Non-pigmented ciliary epithelial cell (primary cell): Measurements from ENCODE around the gene DOCK2.
"Not testable (repeated sequence)": the region's sequence is repeated elsewhere in the genome, so short reads cannot be mapped to it uniquely, and the experiment has no call there.

Experiments
- DNase-seq: peaks from one replicate; pipeline ENCODE4 v3.0.0-alpha.2; 2010; ENCODE audit warnings: low read depth

DOCK2 gene

DNA sequence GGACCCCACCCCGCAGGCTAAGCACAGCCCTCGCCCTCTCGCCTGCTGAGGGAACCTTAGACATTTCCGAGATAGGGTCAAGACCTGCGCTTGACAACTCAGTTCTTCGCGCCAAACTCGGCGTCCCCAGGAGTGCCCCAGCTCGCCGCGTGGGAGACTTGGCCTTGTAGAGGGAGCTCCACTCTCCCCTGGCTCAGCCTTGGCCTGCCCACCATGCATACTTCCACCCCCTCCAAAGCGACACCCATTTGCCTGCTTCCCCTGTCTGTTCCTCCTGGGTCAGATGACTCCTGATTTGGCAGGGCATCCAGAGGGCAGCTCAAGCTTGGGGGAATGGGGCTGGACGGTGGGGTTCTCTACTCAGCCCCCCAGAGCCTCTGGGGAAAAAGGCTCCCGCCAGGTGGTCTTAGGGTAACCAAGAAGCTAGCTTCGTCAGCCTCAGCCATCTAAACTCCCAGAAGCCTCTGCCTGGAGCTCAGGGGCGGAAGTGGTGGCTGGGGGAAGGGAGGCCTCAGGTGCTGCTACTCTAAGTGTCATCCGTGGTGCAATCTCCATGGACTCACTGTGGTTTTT is 560 bp downstream of the DOCK2 start:
- DNase-seq, result no peak

DNA sequence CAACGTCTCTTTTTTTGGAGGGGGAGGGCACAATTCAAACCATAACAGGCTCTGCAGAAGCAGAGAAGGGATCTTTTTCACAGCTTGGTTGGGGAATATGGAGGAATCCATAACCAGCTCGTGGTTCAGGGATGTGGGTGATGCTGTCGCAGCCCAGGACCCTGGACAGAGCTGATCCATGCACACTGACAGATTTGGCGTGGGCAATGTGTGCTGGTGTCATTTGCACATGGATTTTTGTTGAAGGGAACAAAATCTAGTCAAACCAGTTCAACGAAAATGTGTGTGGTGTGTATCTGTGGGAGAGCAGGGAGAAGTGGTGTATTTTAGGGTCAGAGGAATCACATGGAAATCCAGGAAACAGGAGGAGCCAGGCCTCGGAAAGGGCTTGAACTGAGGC is 4.2 kb downstream of the DOCK2 start:
- DNase-seq, result no peak

DNA sequence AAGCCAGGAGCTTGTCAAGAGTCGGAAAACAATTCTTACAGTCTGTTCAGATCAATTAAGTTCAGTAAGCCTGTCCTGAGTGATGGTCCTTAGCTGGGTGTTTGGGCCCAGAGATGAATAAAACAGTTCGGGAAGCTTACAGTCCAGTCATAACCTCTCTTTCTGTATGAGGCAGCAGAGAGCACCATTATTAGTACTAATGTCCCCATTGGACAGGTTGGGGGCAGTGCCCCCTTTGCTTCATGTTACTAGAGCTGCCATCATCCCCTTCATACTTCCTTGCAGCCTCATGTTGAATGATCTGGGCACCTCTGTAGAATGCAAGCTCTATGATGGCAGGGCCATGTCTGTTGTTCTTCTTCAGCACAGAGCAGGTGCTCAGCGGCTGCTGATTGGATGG is 9.8 kb downstream of the DOCK2 start:
- DNase-seq, result no peak

DNA sequence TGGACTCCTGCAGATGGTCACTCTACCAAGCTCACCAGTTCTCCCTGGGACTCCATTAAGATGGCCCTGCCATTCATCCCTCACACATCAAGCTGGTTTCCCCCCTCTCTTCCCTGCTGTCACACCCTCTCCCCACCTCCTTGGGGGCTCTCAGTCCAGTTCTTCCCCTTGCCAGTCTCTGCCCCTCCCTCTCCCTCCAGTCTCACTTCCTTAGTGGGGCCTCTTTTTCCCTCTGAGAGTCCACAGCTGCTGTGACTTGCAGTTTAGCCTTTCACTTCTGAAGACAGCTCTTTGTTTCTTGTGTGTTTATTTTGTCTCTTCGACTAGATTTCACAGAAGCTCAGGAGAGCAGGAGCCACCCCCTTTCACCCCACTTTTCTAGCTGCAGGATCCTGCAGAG is 10.5 kb downstream of the DOCK2 start:
- DNase-seq, result no peak

DNA sequence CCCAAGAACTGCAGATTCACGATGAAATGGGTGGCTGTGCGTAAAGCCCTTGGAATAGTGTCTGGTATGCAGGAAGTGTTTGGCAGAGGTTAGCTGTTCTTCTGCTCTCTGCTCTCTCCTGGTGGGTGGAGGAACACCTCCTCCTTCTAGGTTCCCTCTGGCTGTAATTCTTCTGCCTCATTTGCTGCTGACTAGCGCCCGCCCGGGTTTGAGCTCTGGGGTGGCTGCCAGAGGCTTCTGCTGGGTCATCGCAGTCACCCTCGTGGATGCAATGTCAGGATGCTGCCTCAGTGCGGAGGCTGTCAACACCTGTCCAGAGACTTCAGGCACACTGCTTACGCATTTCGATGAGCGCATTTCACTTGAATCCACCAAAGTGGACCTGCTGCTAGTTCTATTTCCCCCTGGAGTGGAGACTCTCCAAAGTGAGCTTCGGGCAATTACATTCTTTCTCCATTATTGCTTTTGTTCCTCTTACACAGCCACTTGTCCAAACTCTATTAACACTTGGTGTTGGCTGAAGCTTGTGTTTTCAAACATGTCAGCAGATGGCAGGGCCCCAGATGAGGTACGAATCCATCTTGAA is 11.7 kb downstream of the DOCK2 start:
- DNase-seq, result peak; percentile 69

DNA sequence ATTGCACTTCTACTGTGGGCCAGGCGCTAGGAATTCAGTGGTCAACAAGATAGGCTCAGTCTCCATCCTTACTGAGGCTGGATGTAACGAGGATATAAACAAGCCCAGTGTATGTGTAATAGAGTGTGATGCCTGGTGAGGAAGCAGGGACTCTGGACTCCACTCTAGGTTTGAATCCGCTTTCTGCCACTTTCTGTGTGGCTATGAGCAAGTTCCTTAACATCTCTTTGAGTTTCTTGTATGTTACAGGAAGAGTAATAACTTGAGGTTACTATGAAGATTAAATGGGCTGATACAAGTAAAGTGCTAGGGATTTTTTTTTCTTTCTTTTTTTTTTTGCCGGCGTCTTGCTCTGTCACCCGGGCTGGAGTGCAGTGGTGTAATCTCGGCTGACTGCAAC is 12.4 kb downstream of the DOCK2 start:
- no peak for DNase-seq

DNA sequence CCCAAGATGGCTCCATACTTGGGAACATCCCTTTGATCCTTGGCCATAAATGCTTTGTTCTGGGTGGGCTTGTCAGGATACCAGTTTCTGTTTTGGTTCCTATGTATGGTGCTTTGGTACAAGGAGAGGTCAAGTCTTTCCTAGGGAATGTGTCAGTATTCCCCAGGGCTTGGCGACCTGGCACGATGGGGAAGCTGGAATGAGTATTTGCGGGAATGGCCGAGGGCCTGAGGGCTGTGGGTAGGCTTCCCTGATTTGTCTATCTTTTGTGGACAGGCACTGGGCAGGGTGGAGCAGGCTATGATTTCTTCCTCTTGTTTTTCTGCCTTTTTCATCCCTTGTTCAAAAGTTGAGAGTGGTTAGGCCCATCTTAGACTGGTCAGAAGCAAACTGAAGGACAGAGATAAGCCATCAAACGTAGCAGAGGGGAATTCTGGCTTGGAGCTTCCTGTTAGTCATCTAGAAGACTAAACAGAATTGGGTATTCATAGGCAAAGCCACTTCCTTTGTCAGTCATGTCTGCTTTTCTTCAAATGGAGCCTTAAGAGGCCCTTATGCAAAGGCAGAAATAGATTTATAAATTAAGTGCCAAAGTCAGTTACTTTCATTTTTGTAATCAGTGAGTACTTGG is 13.7 kb downstream of the DOCK2 start:
- peak; percentile 85 for DNase-seq

DNA sequence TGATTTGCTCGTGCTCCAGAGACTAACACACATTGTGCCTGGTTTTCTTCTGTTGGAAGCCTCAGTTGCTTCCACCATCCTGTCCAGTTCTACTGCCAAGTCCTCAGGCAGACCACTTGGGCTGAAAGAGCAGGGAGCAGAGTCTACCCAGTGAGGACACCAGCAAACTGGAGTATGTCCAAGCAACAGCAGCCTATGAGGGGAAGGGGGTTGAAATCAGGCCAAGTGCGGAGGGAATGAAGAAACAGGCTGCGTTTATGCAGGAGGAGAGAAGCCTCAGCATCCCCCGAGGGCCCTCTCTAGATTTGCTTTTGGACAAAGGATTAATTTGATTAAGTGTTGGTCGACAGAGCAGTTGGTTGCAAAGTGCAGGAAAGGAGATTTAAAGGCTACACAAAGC is 14.5 kb downstream of the DOCK2 start:
- no peak for DNase-seq

DNA sequence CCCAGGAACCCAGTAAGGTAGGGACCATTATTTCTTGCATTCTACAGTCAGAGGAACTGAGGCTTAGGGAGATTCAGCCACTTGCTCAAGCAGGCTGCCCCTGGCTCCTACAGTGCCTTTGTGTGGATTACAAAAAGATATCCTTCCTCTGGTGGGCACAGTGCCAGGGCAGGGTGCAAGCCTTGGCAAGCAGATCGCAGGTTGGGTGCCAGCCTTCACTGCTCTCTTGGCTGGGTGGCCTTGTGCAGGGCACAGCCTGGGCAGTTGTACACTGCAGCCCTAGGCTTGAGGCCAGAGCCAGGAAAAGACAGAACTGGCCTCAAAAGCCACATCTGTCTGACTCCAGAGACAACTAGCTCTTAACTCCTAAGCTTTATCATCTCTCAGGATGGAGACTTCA is 15.0 kb downstream of the DOCK2 start:
- no peak for DNase-seq

DNA sequence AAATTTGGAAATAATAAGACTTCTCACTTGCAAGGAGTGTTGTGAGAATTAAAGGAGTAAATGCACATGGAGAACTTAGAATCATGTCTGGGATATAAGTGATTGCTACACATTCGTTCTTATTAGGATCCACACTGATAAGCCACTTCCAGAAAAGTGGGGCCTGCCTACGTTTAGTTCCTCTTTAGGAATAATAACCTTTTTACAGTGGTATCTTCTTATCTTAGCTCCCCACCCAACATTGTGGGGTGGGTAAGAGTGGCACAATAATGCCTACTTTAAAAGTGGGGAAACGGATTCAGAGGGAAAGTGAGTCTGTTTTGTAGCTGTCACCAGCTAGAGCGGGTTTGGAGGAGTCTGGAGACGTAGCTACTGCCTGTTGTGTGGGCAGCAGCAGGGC is 16.0 kb downstream of the DOCK2 start:
- no peak for DNase-seq

DNA sequence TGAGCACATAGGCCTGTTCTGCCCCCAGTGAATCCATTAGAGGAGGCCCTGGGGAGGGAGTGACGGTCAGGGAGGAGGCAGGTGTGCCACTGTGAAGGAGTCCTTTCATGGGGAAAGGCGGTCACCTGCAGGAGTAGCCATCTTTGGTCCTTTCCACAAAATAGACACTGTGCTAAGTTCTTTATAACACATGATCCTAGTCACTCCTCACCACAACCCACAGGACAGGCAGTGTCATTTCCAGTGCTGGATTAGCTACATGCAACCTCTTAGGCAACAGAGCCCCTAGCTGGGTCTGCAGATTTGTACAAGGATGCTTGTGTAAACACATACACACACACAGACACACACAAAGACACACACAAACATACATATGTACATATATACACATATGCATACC is 18.3 kb downstream of the DOCK2 start:
- DNase-seq, result no peak

DNA sequence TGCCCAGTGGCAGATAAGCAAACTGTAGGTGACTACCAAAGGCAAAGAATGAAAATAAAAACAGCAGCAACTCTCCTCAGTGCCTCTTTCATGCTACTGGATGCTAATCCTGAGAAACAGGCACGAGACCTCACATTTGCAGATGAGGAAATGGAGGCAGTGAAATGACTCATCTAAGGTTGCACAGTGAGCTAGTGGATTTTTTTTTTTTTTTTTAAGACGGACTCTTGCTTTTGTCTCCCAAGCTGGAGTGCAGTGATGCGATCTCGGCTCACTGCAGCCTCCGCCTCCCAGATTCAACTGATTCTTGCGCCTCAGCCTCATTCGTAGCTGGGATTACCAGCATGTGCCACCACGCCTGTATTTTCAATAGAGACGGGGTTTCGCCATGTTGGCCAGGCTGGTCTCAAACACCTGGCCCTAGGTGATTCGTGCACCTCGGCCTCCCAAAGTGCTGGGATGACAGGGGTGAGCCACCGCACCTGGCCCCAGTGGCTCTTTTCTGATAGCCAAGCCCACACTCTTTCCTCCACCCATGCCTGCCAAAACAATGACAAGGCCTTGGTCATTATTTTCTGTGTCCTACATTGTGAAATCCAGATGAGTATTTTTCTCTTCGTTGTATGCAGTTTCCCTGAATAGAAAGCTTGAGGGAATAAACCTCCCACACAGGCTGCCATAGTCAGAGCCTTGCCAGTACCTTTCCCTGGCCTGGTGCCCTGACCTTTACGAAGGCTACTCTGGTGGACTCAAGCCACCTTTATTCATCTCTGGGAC is 19.2 kb downstream of the DOCK2 start:
- DNase-seq, result peak; percentile 19

DNA sequence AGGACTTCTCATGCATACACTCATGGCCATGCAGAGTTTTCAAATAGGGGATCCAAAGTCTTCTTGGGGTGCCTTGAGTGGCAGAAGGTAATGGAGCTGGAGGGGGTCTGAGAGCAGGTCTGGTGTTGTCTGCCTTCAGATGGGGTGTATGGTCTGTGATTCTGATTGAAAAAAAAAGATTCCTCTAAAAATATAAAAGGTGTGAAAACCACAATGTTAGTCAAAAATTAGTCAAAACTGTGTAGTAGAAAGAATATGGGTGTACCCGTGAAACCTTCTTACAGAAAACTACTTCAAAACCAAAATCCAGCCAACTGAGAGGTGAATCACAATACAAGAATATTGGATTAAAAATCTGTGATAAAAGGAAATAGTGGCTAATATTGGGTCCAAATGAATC is 20.1 kb downstream of the DOCK2 start:
- DNase-seq, result no peak

DNA sequence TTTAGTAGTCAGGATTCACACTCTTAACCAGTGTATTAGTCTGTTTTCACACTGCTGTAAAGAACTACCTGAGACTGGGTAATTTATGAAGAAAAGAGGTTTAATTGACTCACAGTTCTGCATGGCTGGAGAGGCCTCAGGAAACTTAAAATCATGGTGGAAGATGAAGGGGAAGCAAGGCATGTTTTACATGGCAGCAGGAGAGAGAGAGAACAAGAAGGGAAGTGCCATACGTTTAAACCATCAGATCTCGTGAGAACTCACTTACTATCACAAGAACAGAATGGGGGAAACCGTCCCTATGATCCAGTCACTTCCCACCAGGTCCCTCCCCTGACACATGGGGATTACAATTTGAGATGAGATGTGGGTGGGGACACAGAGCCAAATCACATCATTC is 25.4 kb downstream of the DOCK2 start:
- not testable (repeated sequence) for DNase-seq

DNA sequence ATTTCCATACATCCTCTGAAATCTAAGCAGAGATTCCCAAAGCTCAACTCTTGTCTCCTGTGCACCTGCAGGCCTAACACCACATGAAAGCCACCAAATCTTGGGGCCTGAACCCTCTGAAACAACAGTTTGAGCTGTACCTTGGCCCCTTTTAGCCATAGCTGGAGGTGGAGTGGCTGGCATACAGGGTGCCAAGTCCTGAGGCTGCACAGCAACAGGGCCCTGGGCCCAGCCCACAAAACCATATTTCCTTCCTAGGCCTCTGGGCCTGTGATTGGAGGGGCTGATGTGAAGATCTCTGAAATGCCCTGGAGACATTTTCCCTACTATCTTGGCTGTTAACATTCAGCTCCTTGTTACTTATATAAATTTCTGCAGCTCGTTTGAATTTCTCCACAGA is 26.5 kb downstream of the DOCK2 start:
- no peak for DNase-seq

DNA sequence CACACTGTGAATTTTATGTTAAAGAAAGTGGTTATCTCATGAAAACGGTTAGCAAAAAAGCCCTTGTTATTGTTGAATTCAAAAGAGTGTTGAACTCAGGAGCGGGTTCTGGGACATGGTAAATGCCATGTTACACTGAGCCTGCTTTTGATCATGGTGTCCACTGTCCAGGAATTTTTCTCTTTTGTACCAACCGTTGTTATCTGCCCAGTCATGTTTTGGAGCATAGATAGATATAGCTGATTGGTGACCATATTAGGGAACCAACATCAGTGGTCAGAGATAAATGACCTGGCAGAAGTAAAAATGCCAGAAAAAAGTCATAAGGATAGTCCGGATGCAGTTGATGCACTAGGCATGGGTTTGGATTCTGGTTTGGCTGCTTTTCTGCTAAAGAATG is 29.3 kb downstream of the DOCK2 start:
- no peak for DNase-seq

DNA sequence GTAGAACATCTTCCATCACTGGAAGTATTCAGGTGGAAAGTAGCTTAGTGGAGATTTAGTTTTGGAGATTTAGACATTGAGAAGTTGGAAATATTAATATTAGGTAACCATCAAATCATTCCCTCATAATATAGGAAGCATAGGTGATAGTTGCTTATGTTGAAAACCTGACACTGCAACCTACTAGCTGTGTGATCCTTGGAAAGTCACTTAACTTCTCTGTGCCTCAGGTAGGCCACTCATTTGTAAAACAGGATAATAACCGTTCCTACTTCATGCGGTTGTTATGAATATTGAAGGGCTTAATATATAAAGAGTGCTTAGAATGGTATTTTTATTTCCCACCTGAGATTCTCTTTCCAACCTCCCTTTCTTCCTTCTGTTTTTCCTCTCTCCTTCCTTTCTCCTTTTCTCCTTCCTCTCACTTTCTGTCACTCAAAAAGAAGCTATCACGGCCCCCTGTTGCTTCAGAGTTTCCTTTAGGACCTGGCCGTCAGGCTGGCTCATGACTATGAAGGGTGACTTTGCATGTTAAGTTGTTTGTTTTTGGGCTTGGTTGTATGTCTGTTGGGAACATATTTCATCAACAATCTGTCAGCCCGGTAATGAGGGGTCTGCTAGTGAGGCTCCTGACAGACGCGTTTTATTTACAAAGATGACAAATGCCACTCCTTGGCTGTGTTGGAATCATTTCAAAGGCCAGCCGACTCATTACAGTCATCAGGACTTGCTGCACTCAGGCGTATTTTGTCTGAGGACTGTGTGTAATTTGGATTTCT is 31.0 kb downstream of the DOCK2 start:
- no peak for DNase-seq

DNA sequence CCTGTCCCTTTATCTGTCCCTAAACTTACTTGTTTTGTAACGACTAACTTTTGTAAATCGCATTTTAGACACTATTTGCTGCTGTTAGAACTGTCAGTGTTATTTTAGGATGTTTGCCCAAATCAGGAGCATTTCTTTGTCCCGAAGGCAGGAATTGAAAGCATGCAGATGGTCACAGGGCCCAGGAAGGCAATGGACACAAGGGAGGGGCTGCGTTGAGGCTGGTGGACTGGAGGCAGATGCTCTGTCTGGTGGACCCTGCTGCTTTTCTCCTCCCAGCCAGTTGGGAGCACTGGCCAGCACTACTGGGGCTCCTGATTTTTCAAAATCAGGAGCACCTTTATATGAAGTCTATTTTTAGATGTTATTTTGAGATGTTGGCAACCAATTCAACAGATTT is 31.7 kb downstream of the DOCK2 start:
- DNase-seq, result no peak

DNA sequence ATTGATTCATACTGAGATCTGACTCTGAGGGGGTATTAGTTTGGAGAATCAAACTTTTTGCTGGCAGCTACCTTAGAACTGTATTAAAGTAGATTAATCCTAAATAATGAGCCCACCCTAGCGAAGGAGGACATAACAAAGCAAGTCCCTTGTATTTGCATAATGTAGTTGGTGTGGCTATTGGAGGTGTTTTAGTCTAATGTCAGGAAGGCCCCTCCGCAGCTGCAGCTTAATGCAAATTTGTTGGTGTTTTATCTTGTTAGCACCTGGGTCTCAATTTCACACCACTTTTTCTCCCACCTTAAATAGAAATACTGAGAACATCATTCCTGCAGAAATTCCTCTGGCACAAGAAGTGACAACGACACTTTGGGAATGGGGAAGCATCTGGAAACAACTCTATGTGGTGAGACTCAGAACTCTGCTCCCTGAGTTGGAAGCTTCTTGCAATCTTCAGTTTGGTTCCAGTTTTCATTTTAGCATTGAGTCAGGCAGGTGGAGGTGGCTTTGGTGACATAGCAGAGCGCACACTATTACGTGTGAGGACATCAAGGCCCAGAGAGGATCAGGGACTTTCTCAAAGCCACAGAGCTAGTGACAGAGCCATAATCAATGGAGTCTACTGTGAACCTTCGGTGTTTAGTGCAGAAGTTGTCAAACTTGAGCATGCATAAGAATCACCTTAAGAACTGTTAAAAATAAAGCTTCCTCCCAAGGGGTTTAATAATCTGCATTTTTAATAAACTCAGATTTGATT is 33.9 kb downstream of the DOCK2 start:
- DNase-seq, result no peak

DNA sequence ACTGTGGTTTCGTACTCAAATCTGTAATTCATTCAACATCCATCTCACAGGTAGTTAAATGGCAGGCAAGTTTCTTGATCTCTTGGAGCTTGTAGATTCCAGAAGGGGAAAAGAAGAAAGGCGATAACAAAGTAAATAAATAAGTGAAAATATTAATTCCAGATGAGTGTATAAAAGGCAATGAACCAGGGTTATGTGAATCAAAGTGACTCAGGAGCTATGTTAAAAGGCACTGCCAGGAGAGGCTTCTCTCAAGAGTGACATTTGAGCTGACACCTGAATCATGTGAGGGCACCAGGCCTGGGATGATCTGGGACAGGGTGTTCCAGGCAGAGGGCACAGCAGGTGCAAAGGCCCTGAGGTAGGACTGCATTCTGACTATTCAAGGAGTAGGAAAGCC is 45.0 kb downstream of the DOCK2 start:
- no peak for DNase-seq

DNA sequence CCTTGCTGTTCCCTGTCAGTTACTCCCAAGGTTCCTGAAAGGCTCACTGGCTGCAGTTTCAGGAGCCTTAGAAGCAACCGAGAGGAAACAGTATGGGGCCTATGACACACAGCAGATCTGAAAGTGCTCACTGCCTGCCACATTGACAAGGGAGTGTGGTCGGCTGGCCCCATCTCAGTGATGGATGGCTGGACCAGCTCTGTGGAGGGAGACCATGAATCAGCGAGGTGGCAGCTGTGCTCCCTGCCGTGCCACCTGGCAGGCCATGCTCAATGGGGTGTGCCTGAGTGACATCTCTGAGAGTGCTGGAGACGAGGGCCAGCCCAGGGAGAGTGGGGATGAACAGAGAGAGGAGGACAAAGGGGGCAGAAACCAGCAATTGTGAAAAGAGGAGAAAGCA is 49.1 kb downstream of the DOCK2 start:
- DNase-seq, result no peak

DNA sequence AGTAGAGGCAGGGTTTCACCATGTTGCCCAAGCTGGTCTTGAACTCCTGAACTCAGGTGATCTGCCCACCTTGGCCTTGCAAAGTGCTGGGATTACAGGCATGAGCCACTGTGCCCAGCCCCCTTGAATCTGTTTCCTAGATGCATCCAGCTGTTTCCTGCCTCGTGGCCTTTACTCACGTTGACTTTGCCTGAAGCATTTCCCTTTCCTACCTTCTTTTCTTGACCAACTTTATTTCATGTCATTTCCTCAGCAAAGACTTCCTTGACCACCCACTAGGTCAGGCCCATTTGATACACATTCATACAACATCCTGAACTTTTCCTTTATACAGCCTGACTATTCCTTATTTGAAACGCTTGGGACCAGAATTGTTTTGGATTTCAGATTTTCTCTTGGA is 51.0 kb downstream of the DOCK2 start:
- no peak for DNase-seq
